ENCODE results near the gene SMARCA4.
A peak's percentile ranks its signal among the peaks of the same experiment; 100 is the strongest.

SMARCA4 gene

DNA sequence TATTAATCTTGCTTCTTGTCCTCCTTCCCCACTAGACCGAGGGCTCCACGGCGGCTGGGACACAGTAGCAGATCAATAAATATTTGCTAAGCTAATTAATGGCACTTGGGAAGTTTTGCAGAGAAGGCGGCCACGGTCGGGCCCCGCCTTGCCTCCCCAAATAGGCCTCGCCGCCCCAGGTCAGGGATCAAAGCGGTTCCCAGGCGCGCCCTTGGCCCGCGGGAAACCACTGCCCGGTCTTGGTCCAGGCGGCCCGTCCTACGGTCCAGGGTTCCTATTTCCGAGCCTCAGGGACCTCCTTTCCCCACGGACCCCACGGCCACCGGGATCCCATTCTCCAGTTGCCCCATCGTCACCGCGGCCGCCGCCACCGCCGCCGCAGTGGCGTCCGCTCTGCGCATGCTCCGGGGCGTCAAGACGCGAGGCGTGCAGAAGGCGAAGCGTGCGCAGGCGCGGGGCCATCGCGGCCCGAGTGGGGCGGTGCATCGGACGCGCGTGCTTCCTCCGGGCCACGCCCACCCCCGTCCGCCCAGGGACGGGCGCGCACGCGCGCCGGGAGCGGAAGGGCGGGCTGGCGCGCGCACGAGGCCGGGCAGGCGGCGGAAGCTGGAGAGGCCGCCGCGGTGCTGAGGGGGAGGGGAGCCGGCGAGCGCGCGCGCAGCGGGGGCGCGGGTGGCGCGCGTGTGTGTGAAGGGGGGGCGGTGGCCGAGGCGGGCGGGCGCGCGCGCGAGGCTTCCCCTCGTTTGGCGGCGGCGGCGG, at the start of gene SMARCA4:
SMARCA4 (plus strand) TSS at position 717 of the 759 bp plus-strand sequence. CDS start 23,122 bp downstream, outside the sequence.
- DNase-seq, result peak; percentile 98 to 100
- TF ChIP-seq POLR2A (IDR thresholded peaks at IDR 0.05; ENCODE audit: low read length) (peak; percentile 94), GATA1 (IDR thresholded peaks at IDR 0.05; ENCODE audit: low read depth, low read length) (no peak)

DNA sequence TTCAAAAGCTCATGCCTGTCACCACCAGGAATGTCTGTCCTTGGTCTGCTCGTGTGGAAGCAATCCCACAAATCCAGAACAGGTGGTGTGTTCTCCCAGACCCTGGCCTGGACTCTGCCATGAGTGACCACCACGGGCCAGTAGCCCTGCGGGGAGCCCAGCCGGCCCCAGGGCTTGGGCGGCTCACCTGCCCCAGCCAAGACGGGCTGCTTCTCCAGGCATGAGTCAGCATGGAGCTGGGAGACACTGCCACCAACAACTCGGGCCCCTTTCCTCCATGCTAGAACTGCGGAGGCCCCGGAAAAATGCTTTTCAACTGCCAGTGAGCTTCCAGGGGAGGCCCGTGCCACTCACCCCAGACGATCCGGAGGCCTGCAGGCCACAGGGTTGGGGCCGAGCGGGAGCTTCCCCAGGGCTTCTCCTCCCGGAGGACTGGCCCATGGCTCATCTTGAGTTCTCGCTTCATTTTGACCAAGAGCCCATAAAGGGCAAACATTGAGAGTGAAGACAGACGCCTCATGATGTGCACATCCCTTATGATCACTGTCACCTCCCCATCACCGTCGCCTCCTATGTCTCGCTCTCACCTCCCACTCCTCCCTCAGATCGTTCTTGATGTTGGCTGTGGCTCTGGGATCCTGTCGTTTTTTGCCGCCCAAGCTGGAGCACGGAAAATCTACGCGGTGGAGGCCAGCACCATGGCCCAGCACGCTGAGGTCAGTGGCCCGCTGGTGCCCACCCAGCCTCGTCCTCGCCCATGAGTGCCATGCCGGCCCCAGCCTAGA, 49.1 kb upstream of the SMARCA4 start:
- DNase-seq, result no peak

DNA sequence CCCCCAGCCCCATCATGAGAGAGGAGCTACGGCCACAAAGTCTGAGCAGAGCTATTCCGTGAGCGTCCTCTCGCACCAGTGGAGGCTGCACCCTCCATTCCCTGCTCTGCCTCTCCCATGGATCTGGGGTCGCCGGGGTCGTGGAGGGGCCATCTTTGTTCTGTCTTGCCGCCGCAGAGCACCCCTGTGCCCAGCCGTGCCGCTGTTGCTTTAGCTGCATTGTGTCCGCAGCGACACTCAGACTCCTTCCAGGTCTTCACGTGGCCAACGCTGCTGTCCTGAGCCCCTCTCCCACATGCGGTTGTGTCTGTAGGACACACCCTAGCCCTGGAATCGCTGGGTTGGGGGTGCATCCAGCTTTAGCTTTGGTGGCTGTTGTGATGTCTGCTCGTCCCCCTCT, 48.2 kb upstream of the SMARCA4 start:
- TF ChIP-seq GATA1 (IDR thresholded peaks at IDR 0.05; ENCODE audit: low read depth, low read length) (no peak), POLR2A (IDR thresholded peaks at IDR 0.05; ENCODE audit: low read length) (no peak)
- no peak for DNase-seq

More for the DNA sequence above, 49.1 kb upstream of the SMARCA4 start:
- TF ChIP-seq GATA1 (IDR thresholded peaks at IDR 0.05; ENCODE audit: low read depth, low read length) (no peak), POLR2A (IDR thresholded peaks at IDR 0.05; ENCODE audit: low read length) (no peak)

DNA sequence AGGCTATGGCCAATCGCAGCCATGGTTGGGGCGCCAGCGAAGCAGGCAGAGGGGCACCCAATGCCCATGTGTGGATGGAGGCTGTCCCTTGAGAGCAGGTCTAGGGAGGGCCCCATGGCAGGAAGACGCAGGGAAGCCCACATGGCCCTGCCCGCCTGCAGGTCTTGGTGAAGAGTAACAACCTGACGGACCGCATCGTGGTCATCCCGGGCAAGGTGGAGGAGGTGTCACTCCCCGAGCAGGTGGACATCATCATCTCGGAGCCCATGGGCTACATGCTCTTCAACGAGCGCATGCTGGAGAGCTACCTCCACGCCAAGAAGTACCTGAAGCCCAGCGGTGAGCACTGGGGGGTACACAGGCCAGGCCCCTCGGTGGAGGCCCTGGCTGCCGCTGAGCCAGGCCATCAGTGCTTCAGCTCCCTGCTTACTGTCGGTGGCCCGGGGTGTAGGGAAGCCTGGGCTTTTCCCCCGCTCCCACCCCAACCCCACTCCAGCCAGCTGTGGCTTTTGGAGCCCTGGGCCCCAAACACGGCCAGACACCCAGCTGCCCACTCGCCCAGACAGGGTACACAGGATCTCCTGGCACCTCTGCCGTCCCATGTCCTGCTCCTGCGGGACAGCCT, 47.0 kb upstream of the SMARCA4 start:
- no peak for DNase-seq
- no peak for TF ChIP-seq POLR2A (IDR thresholded peaks at IDR 0.05; ENCODE audit: low read length)
- TF ChIP-seq GATA1 (IDR thresholded peaks at IDR 0.05; ENCODE audit: low read depth, low read length), result no peak

DNA sequence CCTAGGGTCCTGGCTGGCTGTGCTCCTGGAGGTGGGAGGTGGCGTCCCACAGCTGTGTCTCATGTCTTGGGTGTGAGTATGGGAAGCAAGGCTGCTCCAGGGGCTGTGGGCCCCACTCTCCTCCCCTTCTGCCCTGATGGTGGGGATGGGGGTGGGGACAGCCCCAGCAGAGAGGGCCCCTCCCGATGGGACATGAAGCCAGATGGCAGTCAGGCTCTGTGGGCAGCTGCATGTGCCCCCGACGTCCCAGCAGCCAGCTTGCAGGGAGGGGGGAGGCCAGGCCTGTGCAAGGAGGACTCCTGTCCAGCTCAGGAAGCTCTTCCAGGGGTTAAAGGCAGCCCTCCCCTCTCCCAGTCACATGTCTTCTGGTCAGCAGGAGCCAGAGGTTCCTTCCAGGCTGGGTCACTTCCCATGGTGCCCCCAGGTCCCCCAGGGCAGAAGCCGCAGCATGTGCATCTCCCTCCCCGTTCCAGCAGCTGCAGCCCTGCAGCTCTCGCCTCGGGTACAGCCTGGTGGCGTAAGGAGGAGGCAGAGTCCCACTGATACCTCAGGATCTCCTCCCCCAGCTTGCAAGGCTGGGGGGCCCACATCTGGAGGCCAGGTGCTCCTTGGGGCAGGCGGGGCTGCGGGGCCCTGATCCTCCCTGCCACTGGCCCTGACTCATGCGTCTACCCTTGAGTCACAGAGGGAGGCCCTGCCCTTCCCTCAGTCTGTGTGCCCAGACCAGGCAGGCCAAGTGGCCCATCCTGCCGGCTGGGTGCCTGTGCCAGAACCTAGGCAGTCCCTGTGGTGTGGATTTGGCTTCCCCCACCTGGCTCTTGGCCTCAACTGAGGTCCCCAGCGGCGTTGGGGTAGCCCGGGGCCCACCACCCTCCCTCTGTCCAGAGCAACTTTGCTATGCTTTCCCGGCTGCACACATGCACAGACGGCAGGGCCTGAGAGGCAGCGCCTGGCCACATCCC, 45.4 kb upstream of the SMARCA4 start:
- no peak for DNase-seq
- TF ChIP-seq POLR2A (IDR thresholded peaks at IDR 0.05; ENCODE audit: low read length) (no peak), GATA1 (IDR thresholded peaks at IDR 0.05; ENCODE audit: low read depth, low read length) (no peak)

DNA sequence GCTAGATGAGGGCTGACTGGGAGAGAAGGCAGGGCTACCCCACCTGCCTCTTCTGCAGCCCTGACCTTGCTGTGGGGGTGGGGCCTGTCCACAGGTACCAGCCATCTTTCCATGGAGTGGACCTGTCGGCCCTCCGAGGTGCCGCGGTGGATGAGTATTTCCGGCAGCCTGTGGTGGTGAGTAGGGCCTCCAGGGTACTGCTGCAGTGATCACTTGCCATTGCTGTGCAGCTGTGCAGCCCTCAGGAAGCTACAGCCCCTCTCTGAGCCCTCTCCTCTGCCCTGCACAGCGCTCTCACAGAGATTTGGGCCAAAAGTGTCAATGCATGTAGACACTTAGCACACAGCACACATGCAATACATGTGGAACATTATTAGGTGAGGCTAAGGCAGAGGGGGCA, 44.2 kb upstream of the SMARCA4 start:
- TF ChIP-seq GATA1 (IDR thresholded peaks at IDR 0.05; ENCODE audit: low read depth, low read length), result no peak
- TF ChIP-seq POLR2A (IDR thresholded peaks at IDR 0.05; ENCODE audit: low read length), result no peak

DNA sequence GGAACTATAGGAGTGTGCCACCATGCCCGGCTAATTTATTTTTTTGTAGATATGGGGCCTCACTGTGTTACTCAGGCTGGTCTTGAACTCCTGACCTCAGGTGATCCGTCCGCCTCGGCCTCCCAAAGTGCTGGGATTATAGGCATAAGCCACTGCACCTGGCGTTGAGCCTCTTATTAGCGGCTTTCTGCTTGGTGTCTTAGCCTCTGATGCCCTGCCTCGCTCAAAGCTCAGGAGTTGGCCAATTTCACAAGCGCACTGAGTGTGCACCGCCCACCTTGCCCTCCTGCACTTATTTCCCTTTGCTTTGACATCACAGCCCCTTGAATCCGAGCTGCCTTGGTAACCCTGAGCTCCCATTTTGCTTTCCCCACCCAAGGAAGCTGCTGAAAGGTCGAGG, 42.5 kb upstream of the SMARCA4 start:
- TF ChIP-seq POLR2A (IDR thresholded peaks at IDR 0.05; ENCODE audit: low read length), result no peak
- no peak for TF ChIP-seq GATA1 (IDR thresholded peaks at IDR 0.05; ENCODE audit: low read depth, low read length)
- no peak for DNase-seq

More for the DNA sequence above, 44.2 kb upstream of the SMARCA4 start:
- DNase-seq, result no peak

DNA sequence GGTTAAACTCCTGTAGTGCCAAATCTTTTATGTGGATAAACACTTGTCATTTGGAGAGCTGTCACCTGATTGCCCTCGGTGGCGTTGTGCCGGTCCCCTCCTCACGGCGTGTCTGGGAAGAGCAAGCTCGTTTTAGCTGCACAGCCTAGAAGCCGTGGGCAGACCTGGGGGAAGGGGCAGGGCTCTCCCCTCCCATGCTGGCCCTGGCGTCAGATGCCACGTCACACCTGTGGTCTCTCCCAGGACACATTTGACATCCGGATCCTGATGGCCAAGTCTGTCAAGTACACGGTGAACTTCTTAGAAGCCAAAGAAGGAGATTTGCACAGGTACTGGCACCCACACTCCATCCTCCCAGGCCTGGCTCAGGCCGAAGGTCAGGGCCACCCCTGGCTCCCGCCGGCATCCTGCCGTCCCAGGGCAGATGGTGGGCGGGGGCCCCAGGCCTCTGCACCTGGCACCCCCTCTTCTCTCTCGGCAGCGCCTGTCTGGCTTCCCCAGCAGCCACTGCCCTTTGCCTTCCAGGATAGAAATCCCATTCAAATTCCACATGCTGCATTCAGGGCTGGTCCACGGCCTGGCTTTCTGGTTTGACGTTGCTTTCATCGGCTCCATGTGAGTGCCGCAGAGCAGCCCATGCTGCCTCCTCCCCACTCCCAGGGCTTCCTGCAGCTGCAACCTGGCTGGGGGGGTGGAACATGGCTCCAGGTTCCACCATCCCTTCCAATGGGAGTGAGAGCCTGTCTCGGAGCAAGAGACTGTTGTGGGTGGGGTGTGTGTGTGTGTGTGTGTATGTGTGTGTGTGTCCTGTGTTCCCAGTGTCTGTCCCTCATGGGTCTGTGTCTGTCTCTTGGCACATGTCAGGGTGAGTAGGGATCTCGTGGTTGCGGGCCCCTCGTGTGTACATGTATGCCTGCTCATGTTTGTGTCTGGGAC, 41.2 kb upstream of the SMARCA4 start:
- TF ChIP-seq GATA1 (IDR thresholded peaks at IDR 0.05; ENCODE audit: low read depth, low read length), result no peak
- TF ChIP-seq POLR2A (IDR thresholded peaks at IDR 0.05; ENCODE audit: low read length), result no peak
- DNase-seq, result no peak

DNA sequence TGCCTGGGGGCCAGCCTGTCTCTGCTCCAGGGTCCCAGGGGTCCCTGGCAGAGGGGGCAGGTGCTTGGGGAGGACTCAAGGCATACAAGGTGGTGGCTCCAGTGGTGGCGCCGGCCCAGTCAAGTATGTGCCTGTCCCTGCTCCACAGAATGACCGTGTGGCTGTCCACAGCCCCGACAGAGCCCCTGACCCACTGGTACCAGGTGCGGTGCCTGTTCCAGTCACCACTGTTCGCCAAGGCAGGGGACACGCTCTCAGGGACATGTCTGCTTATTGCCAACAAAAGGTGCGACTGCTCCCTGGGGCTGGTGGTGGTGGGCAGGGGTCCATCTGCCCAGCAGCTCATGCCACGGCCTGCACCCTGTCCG, 40.6 kb upstream of the SMARCA4 start:
- TF ChIP-seq POLR2A (IDR thresholded peaks at IDR 0.05; ENCODE audit: low read length), result no peak
- DNase-seq, result no peak

DNA sequence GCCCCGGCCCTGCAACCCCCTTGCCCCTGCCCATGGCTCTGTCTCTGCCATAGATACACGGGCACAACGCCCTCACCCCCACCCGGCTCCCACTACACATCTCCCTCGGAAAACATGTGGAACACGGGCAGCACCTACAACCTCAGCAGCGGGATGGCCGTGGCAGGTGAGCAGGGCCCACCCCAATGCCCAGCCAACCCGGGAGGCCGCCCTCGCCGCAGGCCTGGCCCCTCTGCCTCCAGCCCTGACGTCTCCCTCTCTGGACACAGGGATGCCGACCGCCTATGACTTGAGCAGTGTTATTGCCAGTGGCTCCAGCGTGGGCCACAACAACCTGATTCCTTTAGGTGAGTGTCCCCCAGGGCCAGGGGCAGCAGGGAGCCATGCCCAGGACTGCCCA, 40.0 kb upstream of the SMARCA4 start:
- DNase-seq, result no peak
- TF ChIP-seq POLR2A (IDR thresholded peaks at IDR 0.05; ENCODE audit: low read length) (no peak), GATA1 (IDR thresholded peaks at IDR 0.05; ENCODE audit: low read depth, low read length) (no peak)

DNA sequence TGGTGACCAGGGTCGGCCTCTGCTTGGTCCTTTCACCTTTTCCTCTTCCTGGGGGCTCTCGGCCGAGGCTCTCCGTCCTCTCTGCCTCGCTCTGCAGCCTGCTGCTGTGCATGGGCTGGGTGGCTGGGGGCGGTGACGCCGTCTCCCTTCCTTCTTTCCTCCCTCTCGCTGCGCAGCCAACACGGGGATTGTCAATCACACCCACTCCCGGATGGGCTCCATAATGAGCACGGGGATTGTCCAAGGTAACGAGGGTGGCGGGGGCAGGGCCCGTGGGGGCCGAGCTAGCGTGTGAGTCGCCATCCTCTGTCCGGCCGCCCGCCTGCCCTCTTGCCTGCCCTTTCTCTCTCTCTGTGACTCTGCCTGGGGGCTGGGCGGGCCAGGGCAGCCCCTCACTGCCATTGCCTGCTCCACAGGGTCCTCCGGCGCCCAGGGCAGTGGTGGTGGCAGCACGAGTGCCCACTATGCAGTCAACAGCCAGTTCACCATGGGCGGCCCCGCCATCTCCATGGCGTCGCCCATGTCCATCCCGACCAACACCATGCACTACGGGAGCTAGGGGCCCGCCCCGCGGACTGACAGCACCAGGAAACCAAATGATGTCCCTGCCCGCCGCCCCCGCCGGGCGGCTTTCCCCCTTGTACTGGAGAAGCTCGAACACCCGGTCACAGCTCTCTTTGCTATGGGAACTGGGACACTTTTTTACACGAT, 39.5 kb upstream of the SMARCA4 start:
- TF ChIP-seq POLR2A (IDR thresholded peaks at IDR 0.05; ENCODE audit: low read length) (no peak), GATA1 (IDR thresholded peaks at IDR 0.05; ENCODE audit: low read depth, low read length) (no peak)

More for the DNA sequence above, 39.5 kb upstream of the SMARCA4 start:
- DNase-seq, result no peak
